Mesothelial cell of epicardium (in vitro differentiated cells): Measurements from ENCODE around the gene PHRF1. TPM values are rescaled to one million over a fixed set of nuclear protein-coding genes. Genes with fewer than 3 reads are reported as not detected.

Experiments used
- DNase-seq, 2 experiments: peaks; one replicate each; pipeline ENCODE4 v3.0.0; 2021; ENCODE audit warnings: low spot score in 2 of 2; ENCODE audit not compliant: unreplicated experiment in 2 of 2
- H3K27ac Mint-ChIP-seq: 2 replicates; pipeline ENCODE4 v1.8.0; 2021; ENCODE audit warnings: mixed read lengths
- H3K27me3 Mint-ChIP-seq: 2 replicates; pipeline ENCODE4 v1.8.0; 2021; ENCODE audit warnings: low read depth, mixed read lengths
- H3K36me3 Mint-ChIP-seq: 2 replicates; pipeline ENCODE4 v1.8.0; 2021; ENCODE audit warnings: mixed read lengths
- H3K4me1 Mint-ChIP-seq: 2 replicates; pipeline ENCODE4 v1.8.0; 2021; ENCODE audit warnings: mixed read lengths
- H3K4me3 Mint-ChIP-seq: 2 replicates; pipeline ENCODE4 v1.8.0; 2021; ENCODE audit warnings: mild to moderate bottlenecking, moderate library complexity, mixed read lengths
- H3K9me3 Mint-ChIP-seq: 2 replicates; pipeline ENCODE4 v1.8.0; 2021; ENCODE audit warnings: mixed read lengths
- total RNA-seq: library from RNA; stranded (reverse); gene quantifications from 3 replicates; pipeline ENCODE4 v1.2.1, GENCODE V29; 2021
- TF ChIP-seq, protein P1 (sequence below): fragments of 200-600 bp; sonication (generic); IDR thresholded peaks from one replicate; pipeline ENCODE4 v1.5.0; 2021; ENCODE audit warnings: antibody characterized with exemption; ENCODE audit not compliant: unreplicated experiment

PHRF1 gene
- total RNA-seq, 1 donor from 2014 or later, result 51.1 TPM

DNA sequence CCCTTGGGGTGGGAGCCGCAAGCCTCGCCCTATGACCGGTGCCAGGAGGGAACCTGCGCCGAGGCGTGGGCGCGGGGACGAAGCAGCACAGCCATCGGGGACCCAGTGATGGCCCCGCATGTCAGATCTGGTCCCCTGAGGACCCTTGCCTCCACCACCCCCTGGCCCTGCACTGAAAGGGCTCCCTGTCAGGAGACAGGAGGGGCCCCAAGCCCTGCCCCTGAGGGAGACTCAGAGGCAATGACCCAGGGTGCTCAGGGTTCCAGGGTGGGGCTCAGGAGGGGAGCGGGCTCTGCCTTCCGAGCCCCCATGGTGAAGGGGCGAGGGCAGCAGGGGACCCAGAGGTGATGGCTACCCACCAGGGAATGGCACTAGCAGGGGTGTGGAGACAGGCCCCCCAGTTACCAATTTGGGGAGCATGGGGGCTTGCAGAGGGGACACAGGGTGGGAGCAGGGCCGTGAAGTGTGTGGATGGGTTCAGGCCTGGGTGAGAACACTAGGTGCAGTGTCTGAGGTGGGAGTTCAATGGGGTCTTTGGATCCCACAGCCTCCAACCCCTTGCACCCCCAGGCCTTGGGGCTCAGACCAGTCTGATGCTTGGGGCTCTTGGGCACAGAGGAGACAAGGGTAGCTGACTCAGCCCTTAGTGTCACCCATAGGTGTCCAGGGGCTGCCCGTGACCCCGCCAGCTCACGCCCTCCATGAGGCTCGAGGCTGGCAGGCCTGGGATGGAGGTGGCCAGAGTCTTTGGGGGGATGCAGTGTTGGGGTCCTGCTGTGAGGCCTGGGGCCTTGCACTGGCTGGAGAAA is 38.4 kb upstream of the PHRF1 start:
- peaks cover 1% of the 10 kb centered on the region for H3K36me3 Mint-ChIP-seq
- H3K4me3 Mint-ChIP-seq, result peak overlapping the region; percentile 46
- no peak for DNase-seq
- H3K27me3 Mint-ChIP-seq, result peaks cover 11% of the 10 kb centered on the region
- TF ChIP-seq, protein P1, sequence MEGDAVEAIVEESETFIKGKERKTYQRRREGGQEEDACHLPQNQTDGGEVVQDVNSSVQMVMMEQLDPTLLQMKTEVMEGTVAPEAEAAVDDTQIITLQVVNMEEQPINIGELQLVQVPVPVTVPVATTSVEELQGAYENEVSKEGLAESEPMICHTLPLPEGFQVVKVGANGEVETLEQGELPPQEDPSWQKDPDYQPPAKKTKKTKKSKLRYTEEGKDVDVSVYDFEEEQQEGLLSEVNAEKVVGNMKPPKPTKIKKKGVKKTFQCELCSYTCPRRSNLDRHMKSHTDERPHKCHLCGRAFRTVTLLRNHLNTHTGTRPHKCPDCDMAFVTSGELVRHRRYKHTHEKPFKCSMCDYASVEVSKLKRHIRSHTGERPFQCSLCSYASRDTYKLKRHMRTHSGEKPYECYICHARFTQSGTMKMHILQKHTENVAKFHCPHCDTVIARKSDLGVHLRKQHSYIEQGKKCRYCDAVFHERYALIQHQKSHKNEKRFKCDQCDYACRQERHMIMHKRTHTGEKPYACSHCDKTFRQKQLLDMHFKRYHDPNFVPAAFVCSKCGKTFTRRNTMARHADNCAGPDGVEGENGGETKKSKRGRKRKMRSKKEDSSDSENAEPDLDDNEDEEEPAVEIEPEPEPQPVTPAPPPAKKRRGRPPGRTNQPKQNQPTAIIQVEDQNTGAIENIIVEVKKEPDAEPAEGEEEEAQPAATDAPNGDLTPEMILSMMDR, result no peak
- no peak overlapping the region for H3K27ac Mint-ChIP-seq
- no peaks in the 10 kb centered on the region for H3K9me3 Mint-ChIP-seq
- H3K4me1 Mint-ChIP-seq, result peaks cover 8% of the 10 kb centered on the region

DNA sequence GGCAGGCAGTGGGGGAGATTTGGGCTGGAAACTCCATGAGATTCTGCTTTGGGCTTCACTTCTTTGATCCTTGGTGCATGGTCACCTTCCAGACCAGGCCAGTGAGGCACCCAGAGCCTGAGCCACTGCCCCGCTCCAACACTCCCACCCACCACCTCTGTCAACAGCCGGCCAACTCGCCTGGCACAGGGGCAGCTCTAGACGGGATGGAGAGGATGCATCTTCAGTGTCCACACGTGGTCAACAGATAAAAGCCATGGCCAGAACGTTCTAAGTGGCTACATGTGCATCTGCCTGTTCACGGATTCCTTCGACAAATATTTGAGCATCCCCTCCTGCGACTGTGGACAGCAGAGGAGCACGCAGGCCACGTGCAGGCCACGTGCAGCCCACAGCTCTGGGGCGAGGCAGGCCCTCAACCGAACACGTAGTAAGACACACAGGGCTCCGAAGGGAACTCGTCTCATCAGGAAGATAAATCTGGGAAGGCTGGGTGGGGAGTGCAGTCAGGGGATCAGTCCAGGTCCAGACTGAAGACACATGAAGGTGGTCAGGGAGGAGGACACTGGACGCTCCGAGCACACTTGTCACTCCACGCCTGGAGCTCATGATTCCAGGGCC is 37.7 kb upstream of the PHRF1 start:
- no peak for DNase-seq
- peaks cover 11% of the 10 kb centered on the region for H3K27me3 Mint-ChIP-seq
- TF ChIP-seq, protein P1, result no peak
- H3K27ac Mint-ChIP-seq, result no peak overlapping the region
- peaks cover 8% of the 10 kb centered on the region for H3K4me1 Mint-ChIP-seq
- peak overlapping the region; percentile 15 for H3K4me3 Mint-ChIP-seq
- peaks cover 1% of the 10 kb centered on the region for H3K36me3 Mint-ChIP-seq
- H3K9me3 Mint-ChIP-seq, result no peaks in the 10 kb centered on the region

- Mint-ChIP-seq H3K4me3 (no peak overlapping the region), H3K9me3 (no peaks in the 10 kb centered on the region)
- TF ChIP-seq, protein P1, result no peak
Observed at GRCh38 chr11:539971-540481, 36.2 kb upstream of the PHRF1 start.

DNA sequence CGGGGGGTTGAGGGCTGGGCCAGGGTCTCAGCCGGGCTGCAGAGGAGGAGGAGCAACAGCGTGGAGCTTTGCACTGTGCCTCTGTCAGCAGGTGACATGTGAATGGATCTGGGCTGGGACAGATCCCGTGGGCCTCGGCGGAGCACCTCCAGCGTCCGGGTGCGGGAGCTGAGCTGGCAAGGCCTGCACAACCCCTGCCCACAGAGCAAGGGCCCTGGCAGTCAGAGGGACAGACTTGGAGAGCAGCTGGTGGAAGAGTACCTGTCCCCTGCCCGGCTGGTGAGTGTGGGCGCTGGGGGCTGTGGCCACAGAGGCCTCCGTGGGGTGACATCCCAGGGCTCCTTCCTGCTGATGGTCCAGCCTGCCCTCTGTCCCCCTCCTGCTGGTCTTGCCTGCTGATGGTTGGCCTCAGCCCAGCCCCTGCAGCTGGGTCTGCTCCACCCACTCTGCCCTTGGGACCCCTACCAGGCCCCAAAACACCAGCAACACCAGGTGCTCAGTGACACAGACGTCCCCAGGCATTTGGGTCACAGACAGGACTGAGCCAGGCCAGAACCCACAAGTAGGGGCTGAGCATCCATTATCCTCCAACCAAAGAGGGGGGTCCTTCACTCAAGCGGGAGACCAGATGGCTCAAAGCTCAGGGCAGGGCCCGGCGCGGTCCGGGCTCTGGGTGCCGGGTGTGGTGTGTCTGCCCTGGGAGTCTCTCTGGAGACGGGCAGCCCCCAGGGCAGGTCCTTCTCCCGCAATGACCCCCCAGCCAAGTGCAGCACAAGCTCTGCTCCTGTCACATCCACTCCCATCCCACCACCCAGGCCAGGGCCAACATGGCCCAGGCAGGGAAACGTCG is 35.5 kb upstream of the PHRF1 start:
- Mint-ChIP-seq H3K4me1 (peaks cover 8% of the 10 kb centered on the region), H3K9me3 (no peaks in the 10 kb centered on the region), H3K27ac (no peak overlapping the region), H3K36me3 (peaks cover 1% of the 10 kb centered on the region), H3K27me3 (peaks cover 11% of the 10 kb centered on the region), H3K4me3 (no peak overlapping the region)
- TF ChIP-seq, protein P1, result no peak
- DNase-seq, result no peak

More at GRCh38 chr11:539971-540481, 36.2 kb upstream of the PHRF1 start:
- DNase-seq, result no peak
- Mint-ChIP-seq H3K4me1 (peaks cover 8% of the 10 kb centered on the region), H3K36me3 (peaks cover 1% of the 10 kb centered on the region), H3K27ac (no peak overlapping the region), H3K27me3 (peaks cover 11% of the 10 kb centered on the region)

GRCh38 chr11:541433-541885 is 34.8 kb upstream of the PHRF1 start:
- H3K4me1 Mint-ChIP-seq, result peaks cover 4% of the 10 kb centered on the region
- TF ChIP-seq, protein P1, result no peak
- no peaks in the 10 kb centered on the region for H3K9me3 Mint-ChIP-seq
- H3K27me3 Mint-ChIP-seq, result peaks cover 11% of the 10 kb centered on the region
- H3K36me3 Mint-ChIP-seq, result peaks cover 1% of the 10 kb centered on the region
- no peak for DNase-seq
- no peak overlapping the region for H3K4me3 Mint-ChIP-seq
- no peak overlapping the region for H3K27ac Mint-ChIP-seq
